Breast epithelium (tissue), 3 donors: ENCODE results near the gene FLNB.

ENCODE experiments used
- CTCF ChIP-seq, 3 donors: fragments of 450-650 bp; IDR thresholded peaks; one replicate each; pipeline ENCODE4 v1.5.1; 2016 to 2017; ENCODE audit warnings: antibody characterized with exemption in 3 of 3, mild to moderate bottlenecking in 3 of 3, moderate library complexity in 3 of 3
- POLR2A ChIP-seq: fragments of 450-650 bp; IDR thresholded peaks from one replicate; pipeline ENCODE4 v1.6.1; 2016; ENCODE audit warnings: antibody characterized with exemption, mild to moderate bottlenecking, moderate library complexity
- POLR2AphosphoS5 ChIP-seq, 3 donors: sonication (generic); formaldehyde crosslinking; IDR thresholded peaks; one replicate each; pipeline ENCODE4 v1.6.1; 2017; ENCODE audit warnings: antibody characterized with exemption in 3 of 3

- no peak for TF ChIP-seq CTCF (IDR thresholded peaks at IDR 0.05)
- TF ChIP-seq POLR2A = no peak
- no peak for TF ChIP-seq POLR2AphosphoS5 (IDR thresholded peaks at IDR 0.05)
These were observed 190.1 kb downstream of the FLNB start for GRCh38 chr3:58198362-58198761.
